H54 (cell line): ENCODE measurements around the gene RIPOR3.
A peak's percentile ranks its signal among the peaks of the same experiment; 100 is the strongest.

Source experiments
- DNase-seq: peaks from one replicate; pipeline ENCODE4 v3.0.0; 2011; ENCODE audit warnings: low spot score, mixed read lengths; ENCODE audit not compliant: insufficient read length
- FAIRE-seq: peaks from 3 replicates; lab custom pipeline; 2011; peaks lifted over from hg19 to GRCh38; lab: Jason Lieb, UNC
- POLR2A ChIP-seq: IDR thresholded peaks from 2 replicates; pipeline ENCODE4 v1.6.1; 2011; ENCODE audit warnings: low read depth, mild to moderate bottlenecking, low read length

RIPOR3 gene, protein sequence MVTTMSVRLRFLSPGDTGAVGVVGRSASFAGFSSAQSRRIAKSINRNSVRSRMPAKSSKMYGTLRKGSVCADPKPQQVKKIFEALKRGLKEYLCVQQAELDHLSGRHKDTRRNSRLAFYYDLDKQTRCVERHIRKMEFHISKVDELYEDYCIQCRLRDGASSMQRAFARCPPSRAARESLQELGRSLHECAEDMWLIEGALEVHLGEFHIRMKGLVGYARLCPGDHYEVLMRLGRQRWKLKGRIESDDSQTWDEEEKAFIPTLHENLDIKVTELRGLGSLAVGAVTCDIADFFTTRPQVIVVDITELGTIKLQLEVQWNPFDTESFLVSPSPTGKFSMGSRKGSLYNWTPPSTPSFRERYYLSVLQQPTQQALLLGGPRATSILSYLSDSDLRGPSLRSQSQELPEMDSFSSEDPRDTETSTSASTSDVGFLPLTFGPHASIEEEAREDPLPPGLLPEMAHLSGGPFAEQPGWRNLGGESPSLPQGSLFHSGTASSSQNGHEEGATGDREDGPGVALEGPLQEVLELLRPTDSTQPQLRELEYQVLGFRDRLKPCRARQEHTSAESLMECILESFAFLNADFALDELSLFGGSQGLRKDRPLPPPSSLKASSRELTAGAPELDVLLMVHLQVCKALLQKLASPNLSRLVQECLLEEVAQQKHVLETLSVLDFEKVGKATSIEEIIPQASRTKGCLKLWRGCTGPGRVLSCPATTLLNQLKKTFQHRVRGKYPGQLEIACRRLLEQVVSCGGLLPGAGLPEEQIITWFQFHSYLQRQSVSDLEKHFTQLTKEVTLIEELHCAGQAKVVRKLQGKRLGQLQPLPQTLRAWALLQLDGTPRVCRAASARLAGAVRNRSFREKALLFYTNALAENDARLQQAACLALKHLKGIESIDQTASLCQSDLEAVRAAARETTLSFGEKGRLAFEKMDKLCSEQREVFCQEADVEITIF

DNA sequence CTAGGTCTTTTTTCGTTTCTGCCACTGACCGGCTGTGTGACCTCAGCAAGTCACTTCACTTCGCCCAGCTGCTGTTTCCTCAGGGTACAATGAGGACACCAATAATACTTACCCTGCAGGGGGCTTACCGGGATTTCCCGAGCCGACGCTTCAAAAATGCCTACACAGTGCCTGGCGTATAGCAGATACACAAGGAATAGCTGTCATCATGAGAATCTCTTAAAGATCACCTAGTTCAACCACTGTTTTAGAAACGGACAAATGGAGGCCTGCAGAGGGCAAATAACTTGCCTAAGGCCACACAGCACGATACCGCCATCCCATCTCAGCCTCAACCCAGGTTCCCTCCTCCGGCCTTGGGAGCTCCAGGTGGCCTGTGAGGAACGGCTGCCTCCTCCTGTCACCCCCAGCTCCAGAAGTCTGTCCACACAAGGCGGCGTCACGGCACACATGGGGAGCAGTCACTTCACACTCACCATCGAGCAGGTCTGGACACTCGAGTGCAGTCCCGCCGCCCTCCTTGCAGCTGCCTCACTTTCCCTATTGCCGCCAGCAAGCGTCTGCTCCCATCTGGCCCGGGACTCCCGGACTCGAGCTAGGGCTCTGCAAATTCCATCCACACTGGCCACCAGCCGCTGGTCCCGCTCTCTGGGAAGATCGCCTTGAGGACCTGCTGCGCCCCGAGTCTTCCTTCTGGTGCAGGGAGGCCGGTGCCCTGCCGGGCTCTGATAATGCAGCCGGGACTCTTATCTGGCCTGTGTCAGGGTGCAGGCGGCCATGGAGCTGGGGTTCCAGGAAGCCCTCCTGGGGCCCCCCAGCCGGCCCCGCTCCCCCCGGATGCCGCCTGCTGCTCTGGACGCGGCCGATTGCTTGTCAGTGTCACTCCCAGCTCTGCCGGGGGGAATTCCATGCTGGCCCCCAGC lies at the start of gene RIPOR3:
Gene RIPOR3 (minus strand): TSS at position 893 of the 923 bp plus-strand sequence. CDS start 414 bp downstream, at position 479.
- TF ChIP-seq POLR2A: no peak
- no peak for DNase-seq
- no peak for FAIRE-seq

DNA sequence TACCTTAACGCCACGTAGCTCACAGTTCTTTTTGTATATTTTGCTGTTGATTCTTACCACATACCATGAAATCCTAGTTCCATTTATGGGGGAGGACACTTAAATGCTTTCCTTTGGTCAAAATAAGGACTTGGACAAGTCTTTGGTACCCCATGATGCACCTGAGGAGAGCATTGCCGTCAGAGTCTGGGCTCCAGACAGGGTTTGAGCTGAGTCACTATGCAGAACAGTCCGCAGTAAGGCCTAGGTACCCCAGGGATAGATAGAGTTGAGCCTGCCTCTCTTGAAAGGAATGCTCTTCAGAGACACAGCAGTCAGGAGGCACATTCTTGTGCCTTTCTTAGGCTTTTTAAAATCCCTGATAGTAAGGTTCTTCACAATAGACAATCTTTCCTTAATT lies 46.0 kb upstream of the RIPOR3 start:
- DNase-seq (no peak), FAIRE-seq (no peak)
- TF ChIP-seq POLR2A: no peak

DNA sequence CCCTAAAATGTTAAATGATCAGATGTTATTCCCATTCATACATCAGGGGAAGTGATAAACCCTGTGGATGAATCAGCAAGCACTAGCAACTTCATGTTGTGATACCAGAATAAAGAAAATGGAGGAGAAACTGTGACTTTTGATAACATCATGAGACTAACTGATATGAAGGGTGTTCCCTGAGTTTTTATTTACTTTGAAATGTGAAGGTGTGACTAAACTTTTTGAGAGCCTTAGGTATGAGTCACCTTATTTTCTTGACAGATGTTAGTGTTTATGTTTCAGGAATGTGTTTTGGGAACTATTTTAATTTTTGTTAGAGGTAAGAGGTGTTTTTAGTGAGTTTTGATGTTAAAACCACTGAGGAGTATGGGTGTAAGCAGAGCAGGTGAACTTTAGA lies 44.5 kb upstream of the RIPOR3 start:
- TF ChIP-seq POLR2A: no peak
- DNase-seq (no peak), FAIRE-seq (peak; percentile 52)

DNA sequence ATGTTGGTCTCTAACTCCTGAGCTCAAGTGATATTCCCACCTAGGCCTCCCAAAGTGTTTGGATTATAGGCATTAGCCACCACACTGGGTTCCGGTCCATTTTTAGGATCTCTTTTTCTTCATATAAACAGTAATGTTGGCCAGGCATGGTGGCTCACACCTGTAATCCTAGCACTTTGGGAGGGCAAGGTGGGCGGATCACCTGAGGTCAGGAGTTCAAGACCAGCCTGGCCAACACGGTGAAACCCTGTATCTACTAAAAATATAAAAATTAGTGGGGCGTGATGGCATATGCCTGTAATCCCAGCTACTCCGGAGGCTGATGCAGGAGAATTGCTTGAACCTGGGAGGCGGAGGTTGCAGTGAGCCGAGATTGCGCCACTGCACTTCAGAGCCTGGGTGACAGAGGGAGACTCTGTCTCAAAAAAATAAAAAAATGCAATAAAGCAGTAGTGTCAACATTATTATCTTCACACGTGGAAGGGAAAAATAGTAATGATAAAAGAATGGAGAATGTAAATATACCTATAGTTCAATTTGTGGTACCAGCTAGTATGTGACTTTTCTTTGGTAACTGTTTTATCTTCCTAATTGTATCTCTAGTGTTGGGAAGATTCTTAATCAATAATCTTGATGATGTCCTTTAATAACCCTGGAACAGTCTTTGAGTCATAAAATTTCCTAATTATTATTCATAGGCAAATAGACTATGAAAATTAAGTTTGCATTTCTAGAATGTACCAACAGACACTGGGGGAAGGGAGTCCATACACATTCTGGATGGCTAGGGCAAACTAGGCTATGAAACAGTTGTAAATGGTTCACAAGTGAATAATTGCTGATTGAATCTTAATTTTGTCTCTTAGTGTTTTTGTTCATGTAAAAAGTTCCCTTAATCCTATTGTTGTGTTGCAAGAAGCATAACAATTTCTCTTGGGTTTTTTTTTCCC lies 43.7 kb upstream of the RIPOR3 start:
- no peak for FAIRE-seq
- no peak for DNase-seq
- no peak for TF ChIP-seq POLR2A

DNA sequence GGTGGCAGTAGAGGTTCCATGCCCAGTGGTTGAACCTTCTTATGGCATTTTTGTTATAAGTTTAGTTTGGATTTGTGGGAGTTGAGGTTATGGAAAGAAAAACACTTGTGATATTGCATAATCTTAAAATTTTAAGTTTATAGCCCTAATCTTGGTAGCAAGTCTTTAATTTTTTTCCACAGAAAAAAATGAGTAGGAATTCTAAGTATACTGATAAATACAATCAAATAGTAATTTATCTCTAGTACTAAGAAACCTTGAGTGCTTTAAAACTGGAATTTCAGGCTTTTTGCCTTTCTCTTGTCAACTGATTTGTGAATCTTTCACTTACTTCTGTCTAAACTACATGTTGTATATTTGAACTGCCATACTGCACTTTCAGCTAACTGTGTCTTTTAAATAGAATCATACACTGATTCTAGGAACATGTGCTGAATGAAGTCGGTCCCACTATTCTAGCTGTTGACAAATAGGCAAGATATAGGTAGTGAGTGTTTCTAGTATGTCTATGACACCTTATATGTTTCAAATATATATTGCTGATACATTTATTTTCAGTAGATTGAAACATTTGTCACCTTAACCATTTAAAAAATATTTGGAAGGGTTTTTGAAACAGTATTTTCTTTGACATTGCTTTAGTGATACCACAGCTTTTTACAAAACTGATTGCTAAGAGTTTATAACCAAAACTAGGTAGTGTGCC lies 42.5 kb upstream of the RIPOR3 start:
- no peak for TF ChIP-seq POLR2A
- FAIRE-seq (no peak), DNase-seq (no peak)

DNA sequence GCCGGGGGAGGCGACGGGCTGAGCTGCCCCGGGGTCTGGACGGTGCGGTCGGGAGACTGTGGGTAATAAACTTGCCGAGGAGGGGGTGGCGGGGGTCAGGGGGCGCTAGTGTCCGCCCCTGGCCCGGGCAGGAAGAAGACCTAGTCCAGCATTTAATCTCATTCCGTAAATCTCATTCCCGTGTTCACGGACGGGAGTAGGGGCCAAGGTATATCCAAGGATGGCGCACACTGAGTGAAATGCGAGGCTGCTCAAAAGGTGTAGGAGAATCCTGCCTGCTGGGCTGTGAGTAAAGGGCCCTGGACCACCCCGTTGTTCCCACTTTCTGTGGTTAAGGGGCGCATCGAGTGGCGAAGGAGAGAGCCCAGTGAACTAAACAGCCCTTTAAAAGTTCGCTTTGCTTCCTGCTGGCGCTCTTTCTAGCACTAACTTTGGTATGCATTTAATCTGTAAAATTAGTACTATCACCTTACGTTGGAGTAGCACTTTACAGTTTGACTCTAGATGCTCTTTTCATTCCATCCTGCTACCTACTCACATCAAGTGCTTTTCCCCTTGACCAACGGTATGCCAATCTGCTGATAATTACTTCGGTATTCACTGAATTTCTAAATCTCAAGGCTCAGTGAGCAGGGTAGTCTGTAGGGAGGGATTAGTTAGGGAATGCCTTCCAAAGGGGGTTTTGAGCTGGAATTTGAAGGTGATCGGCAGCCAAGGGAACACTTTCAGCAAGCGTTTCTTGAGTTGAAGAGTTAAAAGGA lies 40.8 kb upstream of the RIPOR3 start:
- no peak for FAIRE-seq
- no peak for TF ChIP-seq POLR2A
- DNase-seq: no peak

DNA sequence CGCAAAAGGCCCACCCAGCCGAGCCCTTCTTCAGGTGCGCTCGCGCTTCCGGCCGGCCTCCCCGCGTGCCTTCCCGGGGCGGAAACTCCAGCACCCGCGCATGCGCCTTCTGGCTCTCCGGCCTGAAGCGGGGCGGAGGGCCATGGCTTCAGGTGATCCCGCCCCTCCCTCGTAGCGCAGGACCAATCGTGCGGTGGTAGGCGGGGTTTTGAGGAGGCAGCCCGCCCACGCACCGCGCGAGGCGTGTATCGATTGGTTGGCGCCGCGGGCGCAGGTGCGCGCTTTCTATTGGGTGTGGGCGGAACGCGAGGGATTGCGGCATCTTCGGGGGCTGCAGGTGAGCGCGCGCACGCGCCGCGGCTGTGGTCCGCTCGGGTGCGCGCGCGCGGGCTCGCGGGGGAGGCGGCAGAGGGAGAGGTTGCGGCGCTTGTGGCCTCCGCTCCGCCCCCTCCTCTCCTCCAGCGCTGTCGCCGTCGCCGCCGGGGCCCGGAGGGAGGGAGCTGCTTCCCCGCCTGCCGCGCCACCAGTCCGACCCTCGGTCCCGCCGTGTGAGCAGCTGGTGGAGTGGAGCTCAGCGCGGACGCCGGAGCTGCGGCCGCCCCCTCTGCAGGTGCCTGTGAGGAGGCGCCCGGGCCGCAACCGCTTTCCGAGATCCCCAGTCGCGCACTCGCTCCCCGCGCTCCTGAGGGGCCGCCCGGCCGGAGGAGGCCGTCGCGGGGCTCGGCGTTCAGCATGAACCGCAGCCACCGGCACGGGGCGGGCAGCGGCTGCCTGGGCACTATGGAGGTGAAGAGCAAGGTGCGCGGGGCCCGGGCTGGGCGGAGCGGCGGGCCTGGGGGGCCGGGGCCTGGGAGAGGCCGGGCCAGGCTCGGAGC lies 40.0 kb upstream of the RIPOR3 start, which contains the start of gene PARD6B:
Gene PARD6B (plus strand): TSS at position 526 of the 875 bp plus-strand sequence. CDS start 207 bp downstream, at position 733.
- FAIRE-seq: peak; percentile 84
- no peak for TF ChIP-seq POLR2A

DNA sequence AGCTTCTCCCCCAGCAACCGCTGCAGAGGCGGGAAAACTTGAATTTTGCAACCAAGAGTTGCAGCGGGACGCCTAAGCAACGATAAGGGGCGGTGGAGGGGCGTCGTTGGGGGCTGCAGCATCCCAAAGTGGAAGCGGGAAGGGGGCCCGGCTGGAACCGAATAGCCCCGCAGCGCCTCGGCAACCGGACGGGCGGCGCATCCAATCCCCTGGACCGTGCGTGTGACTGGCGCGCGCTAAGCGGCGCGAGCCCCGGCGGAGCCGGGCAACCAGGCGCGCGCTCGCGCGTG lies 39.4 kb upstream of the RIPOR3 start:
- FAIRE-seq (no peak), DNase-seq (no peak)
- peak; percentile 24; the same call in 1 of the 2 replicates for TF ChIP-seq POLR2A

More for the DNA sequence above, 40.0 kb upstream of the RIPOR3 start, which contains the start of gene PARD6B:
- DNase-seq: peak; percentile 94

DNA sequence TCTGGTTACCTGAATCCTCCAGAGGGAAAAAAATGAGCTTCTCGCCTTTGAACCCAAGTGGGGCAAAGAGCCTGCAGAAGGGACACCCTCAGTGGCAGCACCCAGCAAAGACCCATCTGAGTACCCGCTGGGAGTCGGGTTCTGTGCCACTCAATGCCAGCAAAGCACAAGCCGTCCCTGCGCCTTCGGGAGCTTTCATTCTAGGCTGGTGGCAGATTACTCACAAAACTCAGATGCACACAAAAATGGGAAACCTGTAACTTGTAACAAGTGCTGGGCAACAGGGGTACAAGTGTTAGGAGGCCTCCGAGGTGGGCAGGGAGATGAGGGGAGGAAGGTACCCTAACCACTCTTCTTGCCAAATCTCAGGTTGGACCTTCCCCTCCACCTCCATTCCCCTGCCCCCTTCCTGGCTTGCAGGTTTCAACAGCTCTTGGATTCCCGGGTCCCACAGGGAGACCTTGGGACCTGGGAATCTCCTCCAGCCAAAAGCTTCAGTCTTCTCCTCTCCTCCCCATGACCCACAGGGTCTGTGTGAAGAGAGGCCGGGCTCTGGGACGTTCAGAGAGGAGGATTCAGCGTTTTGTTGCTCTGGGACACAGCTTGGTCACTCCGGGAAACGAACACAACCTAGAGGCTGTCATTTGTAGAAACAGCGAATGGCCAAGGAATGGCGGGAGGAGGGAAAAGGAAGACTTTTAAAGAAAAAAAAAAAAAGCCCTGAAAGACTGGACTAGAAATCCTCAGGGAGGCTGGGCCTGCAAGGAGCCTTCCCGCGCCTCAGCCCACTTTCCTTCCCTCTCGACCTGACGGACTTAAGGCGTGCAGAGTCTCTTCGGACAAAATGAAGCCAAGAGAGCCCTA lies 38.8 kb upstream of the RIPOR3 start:
- DNase-seq: no peak
- no peak for FAIRE-seq
- TF ChIP-seq POLR2A: no peak
